ENCODE data around the gene MTCL1. TPM values are rescaled to one million over a fixed set of nuclear protein-coding genes. Genes with fewer than 3 reads are reported as not detected.

The MTCL1 gene
- total RNA-seq, 6 experiments from 2014 or later = 1.4 to 7.4 (median 3.6) TPM

GRCh38 chr18:8814206-8814605 is 108.8 kb downstream of the MTCL1 start:
- Histone ChIP-seq H3K27ac (no peak overlapping the region), H3K36me3 (no peaks in the 10 kb centered on the region), H3K27me3 (no peaks in the 10 kb centered on the region), H3K4me3 (no peak overlapping the region), H3K4me1 (peaks cover 0 to 12% (median 0%) of the 10 kb centered on the region in 4 donors), H3K9me3 (no peaks in the 10 kb centered on the region)
- intact Hi-C loops (cut with DNase I) = no loop called here
- no peak for TF ChIP-seq POLR2A (IDR thresholded peaks at IDR 0.05)
- TF ChIP-seq, protein P1, sequence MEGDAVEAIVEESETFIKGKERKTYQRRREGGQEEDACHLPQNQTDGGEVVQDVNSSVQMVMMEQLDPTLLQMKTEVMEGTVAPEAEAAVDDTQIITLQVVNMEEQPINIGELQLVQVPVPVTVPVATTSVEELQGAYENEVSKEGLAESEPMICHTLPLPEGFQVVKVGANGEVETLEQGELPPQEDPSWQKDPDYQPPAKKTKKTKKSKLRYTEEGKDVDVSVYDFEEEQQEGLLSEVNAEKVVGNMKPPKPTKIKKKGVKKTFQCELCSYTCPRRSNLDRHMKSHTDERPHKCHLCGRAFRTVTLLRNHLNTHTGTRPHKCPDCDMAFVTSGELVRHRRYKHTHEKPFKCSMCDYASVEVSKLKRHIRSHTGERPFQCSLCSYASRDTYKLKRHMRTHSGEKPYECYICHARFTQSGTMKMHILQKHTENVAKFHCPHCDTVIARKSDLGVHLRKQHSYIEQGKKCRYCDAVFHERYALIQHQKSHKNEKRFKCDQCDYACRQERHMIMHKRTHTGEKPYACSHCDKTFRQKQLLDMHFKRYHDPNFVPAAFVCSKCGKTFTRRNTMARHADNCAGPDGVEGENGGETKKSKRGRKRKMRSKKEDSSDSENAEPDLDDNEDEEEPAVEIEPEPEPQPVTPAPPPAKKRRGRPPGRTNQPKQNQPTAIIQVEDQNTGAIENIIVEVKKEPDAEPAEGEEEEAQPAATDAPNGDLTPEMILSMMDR (IDR thresholded peaks at IDR 0.05) = no peak
- DNase-seq (no peak), ATAC-seq (no peak)
- 81% methylated on average over 6 of the region's 6 CpGs for WGBS (ENCODE audit: insufficient coverage, low coverage, low lambda C conversion rate, missing lambda C conversion rate)

DNA sequence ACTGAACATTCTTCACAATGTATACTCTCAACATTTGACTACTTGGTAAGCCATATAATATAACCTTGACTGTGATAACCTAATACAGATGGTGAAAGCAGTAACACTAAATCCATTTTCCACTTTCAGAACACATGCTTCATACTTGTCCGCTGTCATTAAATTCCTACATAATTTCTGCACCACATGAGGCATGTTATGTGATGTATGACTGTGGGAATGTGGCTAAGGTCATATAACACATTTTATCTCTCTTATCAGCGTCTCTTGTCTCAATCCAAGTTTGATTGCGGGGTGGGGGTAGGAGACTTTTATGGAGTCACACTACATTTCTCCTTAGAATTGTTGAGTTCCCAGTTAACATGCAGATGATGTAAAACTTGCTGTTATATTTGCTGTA is 110.9 kb downstream of the MTCL1 start:
- Histone ChIP-seq H3K4me1 (peaks cover 0 to 12% (median 0%) of the 10 kb centered on the region in 4 donors), H3K4me3 (no peak overlapping the region), H3K27me3 (no peaks in the 10 kb centered on the region), H3K27ac (no peak overlapping the region), H3K36me3 (no peaks in the 10 kb centered on the region), H3K9me3 (no peaks in the 10 kb centered on the region)
- TF ChIP-seq POLR2A (IDR thresholded peaks at IDR 0.05) = no peak
- TF ChIP-seq, protein P1 (IDR thresholded peaks at IDR 0.05) = no peak
- ATAC-seq = no peak
- intact Hi-C loops (cut with DNase I) = no loop called here
- no peak for DNase-seq
- WGBS (ENCODE audit: insufficient coverage, low coverage, low lambda C conversion rate, missing lambda C conversion rate) = 96% methylated on average over 3 of the region's 3 CpGs

- 40% methylated on average over 1 of the region's 1 CpG for WGBS (ENCODE audit: insufficient coverage, low coverage, low lambda C conversion rate, missing lambda C conversion rate)
- no peak for ATAC-seq
- DNase-seq = no peak
- H3K27me3 ChIP-seq = no peaks in the 10 kb centered on the region
- no peaks in the 10 kb centered on the region for H3K9me3 ChIP-seq
- TF ChIP-seq, protein P1 (IDR thresholded peaks at IDR 0.05) = no peak
- no peak for TF ChIP-seq POLR2A (IDR thresholded peaks at IDR 0.05)
- H3K4me3 ChIP-seq = no peak overlapping the region
- intact Hi-C loops (cut with DNase I) = no loop called here
- peaks cover 0 to 12% (median 0%) of the 10 kb centered on the region in 4 donors for H3K4me1 ChIP-seq
- no peak overlapping the region for H3K27ac ChIP-seq
- H3K36me3 ChIP-seq = no peaks in the 10 kb centered on the region
Measured at GRCh38 chr18:8816816-8817215, 111.5 kb downstream of the MTCL1 start.

DNA sequence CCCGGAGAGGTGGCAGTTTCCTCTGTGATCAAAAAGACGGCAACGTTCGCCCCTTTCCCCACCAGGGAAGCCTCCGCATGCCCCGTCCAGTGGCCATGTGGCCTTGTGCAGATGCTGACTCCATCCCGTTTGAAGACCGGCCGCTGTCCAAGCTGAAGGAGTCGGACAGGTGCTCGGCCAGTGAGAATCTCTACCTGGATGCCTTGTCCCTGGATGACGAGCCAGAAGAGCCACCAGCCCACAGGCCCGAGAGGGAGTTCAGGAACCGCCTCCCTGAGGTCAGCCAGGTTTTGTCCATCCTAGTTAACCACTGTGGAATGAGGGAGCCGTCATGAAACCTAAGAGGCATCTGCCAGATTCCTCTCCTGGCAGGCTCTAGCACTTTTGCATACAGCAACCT is 113.6 kb downstream of the MTCL1 start:
- DNase-seq (no peak), ATAC-seq (no peak)
- TF ChIP-seq, protein P1 (IDR thresholded peaks at IDR 0.05) = no peak
- TF ChIP-seq POLR2A (IDR thresholded peaks at IDR 0.05) = no peak
- Histone ChIP-seq H3K27ac (no peak overlapping the region), H3K27me3 (no peaks in the 10 kb centered on the region), H3K4me3 (no peak overlapping the region), H3K4me1 (peaks cover 0 to under 1% (median 0%) of the 10 kb centered on the region in 4 donors), H3K36me3 (no peaks in the 10 kb centered on the region), H3K9me3 (no peaks in the 10 kb centered on the region)
- intact Hi-C loops (cut with DNase I) = no loop called here
- WGBS (ENCODE audit: insufficient coverage, low coverage, low lambda C conversion rate, missing lambda C conversion rate) = 94% methylated on average over 2 of the region's 15 CpGs

All from right lobe of liver (tissue), 6 donors.